ENCODE data around the gene KAZN.

The KAZN gene

DNA sequence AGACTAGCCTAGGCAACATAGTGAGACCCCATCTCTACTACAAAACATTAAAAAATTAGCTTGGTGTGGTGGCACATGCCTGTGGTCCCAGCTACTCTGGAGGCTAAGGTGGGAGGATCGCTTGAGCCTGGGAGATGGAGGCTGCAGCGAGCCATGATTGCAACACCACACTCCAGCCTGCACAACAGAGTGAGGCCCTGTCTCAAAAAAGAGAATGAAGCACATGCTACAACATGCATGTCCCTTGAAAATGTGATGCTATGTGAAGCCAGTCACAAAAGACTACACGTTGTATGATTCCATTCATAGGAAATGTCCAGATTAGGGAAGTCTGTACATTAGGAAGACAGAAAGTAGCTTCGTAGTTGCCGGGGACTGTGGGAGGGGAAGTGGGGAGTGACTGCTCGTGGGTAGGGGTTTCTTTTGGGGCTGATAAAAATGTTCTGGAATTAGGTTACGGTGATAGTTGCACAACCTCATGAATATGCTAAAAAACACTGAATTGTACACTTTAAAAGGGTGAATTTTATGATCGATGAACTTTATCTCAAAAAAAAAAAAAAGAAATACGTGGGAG is 202.1 kb downstream of the KAZN start:
- Histone ChIP-seq H2AK5ac (ENCODE audit: low read length) (no peak overlapping the region), H4K8ac (ENCODE audit: low read depth, low read length) (no peak overlapping the region), H3K36me3 (ENCODE audit: control insufficient read depth in 1 of 2, insufficient read depth in 2 of 2, low read length in 2 of 2) (no peaks in the 10 kb centered on the region), H2AFZ (ENCODE audit: insufficient read depth, low read length, poor library complexity) (no peak overlapping the region), H3K4ac (ENCODE audit: low read depth, low read length) (no peak overlapping the region), H3K9ac (ENCODE audit: low read length) (no peak overlapping the region), H3K23ac (ENCODE audit: low read length) (no peak overlapping the region), H3K27me3 (ENCODE audit: insufficient read depth, low read length) (no peaks in the 10 kb centered on the region), H3K79me2 (ENCODE audit: control insufficient read depth, insufficient read depth, low read length, poor library complexity) (no peaks in the 10 kb centered on the region), H3K4me1 (ENCODE audit: control insufficient read depth in 1 of 2, insufficient read depth in 2 of 2, low read length in 2 of 2) (no peaks in the 10 kb centered on the region), H4K91ac (ENCODE audit: low read depth, low read length) (no peak overlapping the region), H3K14ac (ENCODE audit: low read length) (no peak overlapping the region), H2BK120ac (ENCODE audit: insufficient read depth, low read length, poor library complexity) (no peak overlapping the region), H3K27ac (ENCODE audit: low read depth, low read length) (no peak overlapping the region), H3K4me3 (ENCODE audit: low read depth, low read length) (no peak overlapping the region), H2BK12ac (ENCODE audit: low read length) (no peak overlapping the region), H3K4me2 (ENCODE audit: low read length) (no peak overlapping the region), H3K9me3 (ENCODE audit: insufficient read depth, low read depth, low read length) (peaks cover 1% of the 10 kb centered on the region), H4K12ac (ENCODE audit: low read depth, low read length) (no peak overlapping the region), H3K79me1 (ENCODE audit: low read length) (no peaks in the 10 kb centered on the region), H2BK5ac (ENCODE audit: low read depth, low read length, poor library complexity) (no peak overlapping the region), H3K18ac (ENCODE audit: low read length) (no peak overlapping the region)
- DNase-seq: no peak
- no CpG with 5 or more reads among the region's 9 CpGs for WGBS (ENCODE audit: extremely low coverage, insufficient coverage, insufficient read length)

DNA sequence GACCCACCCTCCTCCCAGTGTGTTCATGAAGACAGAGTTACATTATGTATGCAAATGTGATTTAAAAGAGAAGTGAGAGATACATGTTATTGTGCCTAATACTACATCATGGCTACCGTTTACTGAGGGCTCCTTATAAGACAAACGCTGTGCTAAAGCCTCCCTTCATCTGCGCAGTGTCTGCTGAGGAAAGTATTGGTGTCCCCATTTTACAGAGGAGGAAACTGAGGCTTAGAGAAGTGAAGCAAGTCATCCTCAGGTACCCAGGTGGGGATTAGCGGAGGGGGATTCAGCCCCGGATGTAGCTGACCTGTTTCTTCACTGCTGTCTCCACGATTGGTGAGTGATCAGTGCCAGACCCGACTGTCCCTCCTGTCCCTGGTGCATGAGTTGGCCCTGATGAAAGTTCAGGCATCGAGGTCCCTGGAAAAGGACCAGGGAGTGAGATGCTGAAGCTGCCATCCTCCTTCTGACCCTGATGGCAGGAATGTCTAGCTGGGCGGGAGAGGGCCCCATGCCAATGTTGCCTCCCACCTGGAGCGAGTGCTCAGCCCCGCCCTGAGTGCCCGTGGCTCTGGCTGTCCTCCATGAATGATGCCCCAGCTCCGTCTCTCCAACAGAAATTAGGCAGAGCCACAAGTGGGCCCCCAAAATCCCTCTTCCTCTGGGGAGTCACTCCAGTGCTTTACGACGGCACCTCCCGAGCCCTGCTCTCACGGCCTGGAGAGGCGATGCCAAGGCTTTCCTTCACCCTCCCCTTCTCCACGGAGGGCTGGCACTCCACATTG is 204.7 kb downstream of the KAZN start:
- Histone ChIP-seq H3K27ac (ENCODE audit: low read depth, low read length) (no peak overlapping the region), H3K9me3 (ENCODE audit: insufficient read depth, low read depth, low read length) (peaks cover 15% of the 10 kb centered on the region), H3K4ac (ENCODE audit: low read depth, low read length) (no peak overlapping the region), H3K4me3 (ENCODE audit: low read depth, low read length) (no peak overlapping the region), H3K9ac (ENCODE audit: low read length) (no peak overlapping the region), H3K14ac (ENCODE audit: low read length) (no peak overlapping the region), H4K8ac (ENCODE audit: low read depth, low read length) (no peak overlapping the region), H4K91ac (ENCODE audit: low read depth, low read length) (no peak overlapping the region), H3K79me1 (ENCODE audit: low read length) (no peaks in the 10 kb centered on the region), H2AK5ac (ENCODE audit: low read length) (no peak overlapping the region), H2BK120ac (ENCODE audit: insufficient read depth, low read length, poor library complexity) (no peak overlapping the region), H4K12ac (ENCODE audit: low read depth, low read length) (no peak overlapping the region), H3K36me3 (ENCODE audit: control insufficient read depth in 1 of 2, insufficient read depth in 2 of 2, low read length in 2 of 2) (no peaks in the 10 kb centered on the region), H2BK12ac (ENCODE audit: low read length) (no peak overlapping the region), H3K23ac (ENCODE audit: low read length) (no peak overlapping the region), H3K79me2 (ENCODE audit: control insufficient read depth, insufficient read depth, low read length, poor library complexity) (no peaks in the 10 kb centered on the region), H3K27me3 (ENCODE audit: insufficient read depth, low read length) (no peaks in the 10 kb centered on the region), H3K4me1 (ENCODE audit: control insufficient read depth in 1 of 2, insufficient read depth in 2 of 2, low read length in 2 of 2) (no peaks in the 10 kb centered on the region), H3K4me2 (ENCODE audit: low read length) (no peak overlapping the region), H3K18ac (ENCODE audit: low read length) (peak overlapping the region; percentile 35), H2BK5ac (ENCODE audit: low read depth, low read length, poor library complexity) (no peak overlapping the region), H2AFZ (ENCODE audit: insufficient read depth, low read length, poor library complexity) (no peak overlapping the region)
- no peak for DNase-seq
- no CpG with 5 or more reads among the region's 19 CpGs for WGBS (ENCODE audit: extremely low coverage, insufficient coverage, insufficient read length)

DNA sequence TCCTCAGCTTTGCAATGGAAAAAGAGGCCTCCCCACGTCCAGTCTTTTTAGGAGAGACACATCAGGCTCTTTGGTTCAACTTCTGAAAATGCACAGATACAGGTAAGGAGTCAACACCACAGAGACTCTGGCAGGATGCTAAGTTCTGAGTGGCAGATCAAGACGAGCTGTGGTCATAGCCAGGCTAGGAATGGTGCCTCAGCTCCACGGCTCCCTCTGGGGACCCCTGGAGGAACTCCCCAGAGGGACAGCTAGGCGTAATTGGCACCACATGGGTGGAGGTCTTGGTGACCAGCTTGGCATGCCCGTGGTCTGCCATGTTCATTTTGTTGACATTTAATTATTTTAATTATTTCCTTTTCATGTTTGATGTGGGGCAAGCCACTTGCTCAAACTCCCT is 206.1 kb downstream of the KAZN start:
- Histone ChIP-seq H3K79me2 (ENCODE audit: control insufficient read depth, insufficient read depth, low read length, poor library complexity) (no peaks in the 10 kb centered on the region), H2BK5ac (ENCODE audit: low read depth, low read length, poor library complexity) (no peak overlapping the region), H3K4me1 (ENCODE audit: control insufficient read depth in 1 of 2, insufficient read depth in 2 of 2, low read length in 2 of 2) (no peaks in the 10 kb centered on the region), H4K8ac (ENCODE audit: low read depth, low read length) (no peak overlapping the region), H3K4me2 (ENCODE audit: low read length) (no peak overlapping the region), H3K27me3 (ENCODE audit: insufficient read depth, low read length) (no peaks in the 10 kb centered on the region), H3K4me3 (ENCODE audit: low read depth, low read length) (no peak overlapping the region), H3K18ac (ENCODE audit: low read length) (no peak overlapping the region), H3K79me1 (ENCODE audit: low read length) (no peaks in the 10 kb centered on the region), H3K23ac (ENCODE audit: low read length) (no peak overlapping the region), H2BK12ac (ENCODE audit: low read length) (no peak overlapping the region), H3K9ac (ENCODE audit: low read length) (no peak overlapping the region), H4K12ac (ENCODE audit: low read depth, low read length) (no peak overlapping the region), H4K91ac (ENCODE audit: low read depth, low read length) (no peak overlapping the region), H3K27ac (ENCODE audit: low read depth, low read length) (no peak overlapping the region), H2AK5ac (ENCODE audit: low read length) (no peak overlapping the region), H3K14ac (ENCODE audit: low read length) (no peak overlapping the region), H3K9me3 (ENCODE audit: insufficient read depth, low read depth, low read length) (peaks cover 15% of the 10 kb centered on the region), H3K4ac (ENCODE audit: low read depth, low read length) (no peak overlapping the region), H2AFZ (ENCODE audit: insufficient read depth, low read length, poor library complexity) (no peak overlapping the region), H2BK120ac (ENCODE audit: insufficient read depth, low read length, poor library complexity) (no peak overlapping the region), H3K36me3 (ENCODE audit: control insufficient read depth in 1 of 2, insufficient read depth in 2 of 2, low read length in 2 of 2) (no peaks in the 10 kb centered on the region)
- no CpG with 5 or more reads among the region's 5 CpGs for WGBS (ENCODE audit: extremely low coverage, insufficient coverage, insufficient read length)
- DNase-seq: no peak

DNA sequence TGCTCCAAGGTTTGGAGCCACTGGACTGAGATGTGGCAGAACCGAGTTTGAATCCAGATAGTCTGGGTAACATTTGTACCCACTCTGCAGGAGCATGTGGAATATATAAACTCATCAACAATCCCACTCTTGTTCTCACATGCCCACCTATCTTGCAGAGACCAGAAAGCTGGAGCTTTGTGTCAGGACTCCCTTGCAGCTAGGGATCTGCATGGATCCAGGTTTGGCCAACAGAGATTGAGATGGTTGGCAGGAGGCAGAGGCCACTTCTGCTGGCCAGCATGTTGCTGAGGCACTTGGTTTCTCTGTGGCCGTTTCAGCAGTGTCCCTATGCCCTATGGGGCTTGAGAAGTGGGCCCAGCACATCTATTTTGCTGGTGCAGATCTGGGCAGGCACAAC is 208.3 kb downstream of the KAZN start:
- no peak overlapping the region for H2BK12ac ChIP-seq (ENCODE audit: low read length)
- H3K27me3 ChIP-seq (ENCODE audit: insufficient read depth, low read length): no peaks in the 10 kb centered on the region
- H2AFZ ChIP-seq (ENCODE audit: insufficient read depth, low read length, poor library complexity): no peak overlapping the region
- H3K36me3 ChIP-seq (ENCODE audit: control insufficient read depth in 1 of 2, insufficient read depth in 2 of 2, low read length in 2 of 2): no peaks in the 10 kb centered on the region
- H3K23ac ChIP-seq (ENCODE audit: low read length): no peak overlapping the region
- H4K12ac ChIP-seq (ENCODE audit: low read depth, low read length): no peak overlapping the region
- no peak overlapping the region for H2BK120ac ChIP-seq (ENCODE audit: insufficient read depth, low read length, poor library complexity)
- WGBS (ENCODE audit: extremely low coverage, insufficient coverage, insufficient read length): no CpG with 5 or more reads among the region's 2 CpGs
- H3K4me2 ChIP-seq (ENCODE audit: low read length): no peak overlapping the region
- no peak overlapping the region for H3K27ac ChIP-seq (ENCODE audit: low read depth, low read length)
- H2BK5ac ChIP-seq (ENCODE audit: low read depth, low read length, poor library complexity): no peak overlapping the region
- no peaks in the 10 kb centered on the region for H3K79me1 ChIP-seq (ENCODE audit: low read length)
- no peak overlapping the region for H3K4me3 ChIP-seq (ENCODE audit: low read depth, low read length)
- H3K4ac ChIP-seq (ENCODE audit: low read depth, low read length): no peak overlapping the region
- H3K4me1 ChIP-seq (ENCODE audit: control insufficient read depth in 1 of 2, insufficient read depth in 2 of 2, low read length in 2 of 2): peaks cover 3 to 5% of the 10 kb centered on the region in 2 experiments
- no peak overlapping the region for H3K14ac ChIP-seq (ENCODE audit: low read length)
- H4K8ac ChIP-seq (ENCODE audit: low read depth, low read length): no peak overlapping the region
- no peak overlapping the region for H3K18ac ChIP-seq (ENCODE audit: low read length)
- no peak overlapping the region for H3K9ac ChIP-seq (ENCODE audit: low read length)
- no peak overlapping the region for H2AK5ac ChIP-seq (ENCODE audit: low read length)
- no peak overlapping the region for H4K91ac ChIP-seq (ENCODE audit: low read depth, low read length)
- H3K9me3 ChIP-seq (ENCODE audit: insufficient read depth, low read depth, low read length): peaks cover 15% of the 10 kb centered on the region
- DNase-seq: no peak
- no peaks in the 10 kb centered on the region for H3K79me2 ChIP-seq (ENCODE audit: control insufficient read depth, insufficient read depth, low read length, poor library complexity)
